T-helper 2 cell treated with Interferon-gamma antibody and Interleukin-4, amounts not matched to agents 5 μg/mL and 100 μg/mL, for 36 hours (primary cell): ENCODE data around the gene DCAKD.

Experiments
- DNase-seq: peaks from one replicate; pipeline ENCODE4 v3.0.0; 2021; ENCODE audit warnings: low spot score
- H3K27ac Mint-ChIP-seq: one replicate; pipeline ENCODE4 v1.8.0; 2021; ENCODE audit warnings: mild to moderate bottlenecking, mixed read lengths
- H3K27me3 Mint-ChIP-seq: one replicate; pipeline ENCODE4 v1.8.0; 2021; ENCODE audit warnings: low read depth, mixed read lengths
- H3K36me3 Mint-ChIP-seq: one replicate; pipeline ENCODE4 v1.8.0; 2021; ENCODE audit warnings: low read depth, mixed read lengths
- H3K4me1 Mint-ChIP-seq: one replicate; pipeline ENCODE4 v1.8.0; 2021; ENCODE audit warnings: low read depth, mixed read lengths
- H3K4me3 Mint-ChIP-seq: one replicate; pipeline ENCODE4 v1.8.0; 2022; ENCODE audit warnings: mild to moderate bottlenecking, moderate library complexity, mixed read lengths
- H3K9me3 Mint-ChIP-seq: one replicate; pipeline ENCODE4 v1.8.0; 2021; ENCODE audit warnings: mixed read lengths

The DCAKD gene, protein sequence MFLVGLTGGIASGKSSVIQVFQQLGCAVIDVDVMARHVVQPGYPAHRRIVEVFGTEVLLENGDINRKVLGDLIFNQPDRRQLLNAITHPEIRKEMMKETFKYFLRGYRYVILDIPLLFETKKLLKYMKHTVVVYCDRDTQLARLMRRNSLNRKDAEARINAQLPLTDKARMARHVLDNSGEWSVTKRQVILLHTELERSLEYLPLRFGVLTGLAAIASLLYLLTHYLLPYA

DNA sequence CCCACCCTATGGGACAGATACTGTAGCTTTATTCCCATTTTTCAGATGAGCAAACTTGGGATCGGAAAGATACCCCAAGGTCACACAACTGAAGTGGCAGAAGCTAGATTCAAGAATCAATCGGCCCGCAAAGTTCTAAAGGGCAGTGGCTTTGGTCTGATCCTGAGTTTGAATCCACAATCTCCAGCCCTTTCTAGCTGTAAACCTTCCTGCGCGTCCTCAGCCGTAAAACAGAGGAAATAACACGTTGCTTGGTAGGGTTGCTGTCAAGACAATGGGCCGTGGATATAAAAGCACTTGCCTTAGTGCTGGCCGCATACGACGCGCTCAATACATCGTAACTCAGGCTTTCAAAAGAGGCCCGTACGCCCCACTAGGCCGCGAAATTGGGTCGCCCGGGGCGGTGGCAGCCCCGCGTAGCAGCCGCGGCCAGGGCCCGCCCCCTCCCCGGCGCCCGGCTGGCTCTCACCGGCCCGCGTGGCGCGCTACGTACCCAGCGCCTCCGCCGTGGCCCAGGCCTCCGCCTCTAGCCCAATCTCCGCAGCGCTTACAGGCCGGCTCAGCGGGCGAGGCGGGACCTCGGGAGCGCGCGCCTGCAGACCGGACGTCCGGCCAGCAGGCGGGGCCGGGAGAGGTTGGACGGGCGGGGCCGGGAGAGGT lies at the start of gene DCAKD:
Gene DCAKD, minus strand, starts transcription at position 573 of the 660 bp plus-strand sequence. CDS start 16,747 bp downstream, outside the sequence.
- Mint-ChIP-seq H3K27ac (peak within 1 kb of the TSS; percentile 93), H3K9me3 (no peaks in the 10 kb centered on the region), H3K36me3 (peaks cover 29% of the 10 kb centered on the region), H3K4me1 (peaks cover 32% of the 10 kb centered on the region), H3K27me3 (no peaks in the 10 kb centered on the region), H3K4me3 (peak within 1 kb of the TSS; percentile 90)
- peak; percentile 95 for DNase-seq

DNA sequence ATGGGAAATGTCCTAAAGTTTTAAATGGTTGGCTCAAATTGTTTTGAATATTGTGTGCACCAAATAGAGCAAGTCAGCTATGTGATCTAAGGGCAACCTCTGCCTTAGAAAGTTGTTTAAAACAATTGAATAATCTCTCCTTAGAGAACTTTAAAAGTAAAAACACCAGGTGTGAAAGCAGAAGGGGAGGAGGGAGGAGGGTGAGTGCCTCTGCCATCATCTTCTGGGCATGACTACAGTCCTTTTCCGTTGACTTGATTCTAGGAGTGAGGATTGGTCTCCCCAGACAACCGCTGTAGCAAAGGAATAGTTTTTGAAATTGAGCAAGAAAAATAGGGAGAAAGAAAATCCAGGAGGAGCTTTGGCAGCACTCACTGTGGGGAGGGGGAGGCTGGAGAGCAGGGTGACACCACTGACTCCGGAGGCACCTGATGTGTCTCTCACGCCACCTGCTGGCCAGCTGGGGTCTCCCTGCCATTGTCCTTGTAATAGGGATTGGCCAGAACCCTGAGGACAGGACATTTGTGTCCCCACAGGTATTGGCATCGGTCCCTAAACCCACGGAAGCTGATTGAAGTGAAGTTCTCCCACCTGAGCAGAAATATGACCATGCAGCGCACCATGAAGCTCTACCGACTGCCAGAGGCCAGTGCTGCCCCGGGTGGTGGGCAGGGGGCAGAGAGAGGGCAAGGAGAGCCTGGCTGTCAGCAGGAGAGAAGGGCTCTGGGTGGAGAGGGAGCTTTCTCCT lies 47.6 kb upstream of the DCAKD start:
- Mint-ChIP-seq H3K36me3 (peaks cover 58% of the 10 kb centered on the region), H3K9me3 (no peaks in the 10 kb centered on the region), H3K4me3 (no peak overlapping the region), H3K27me3 (no peaks in the 10 kb centered on the region), H3K4me1 (no peaks in the 10 kb centered on the region), H3K27ac (no peak overlapping the region)
- peak; percentile 62 for DNase-seq

DNA sequence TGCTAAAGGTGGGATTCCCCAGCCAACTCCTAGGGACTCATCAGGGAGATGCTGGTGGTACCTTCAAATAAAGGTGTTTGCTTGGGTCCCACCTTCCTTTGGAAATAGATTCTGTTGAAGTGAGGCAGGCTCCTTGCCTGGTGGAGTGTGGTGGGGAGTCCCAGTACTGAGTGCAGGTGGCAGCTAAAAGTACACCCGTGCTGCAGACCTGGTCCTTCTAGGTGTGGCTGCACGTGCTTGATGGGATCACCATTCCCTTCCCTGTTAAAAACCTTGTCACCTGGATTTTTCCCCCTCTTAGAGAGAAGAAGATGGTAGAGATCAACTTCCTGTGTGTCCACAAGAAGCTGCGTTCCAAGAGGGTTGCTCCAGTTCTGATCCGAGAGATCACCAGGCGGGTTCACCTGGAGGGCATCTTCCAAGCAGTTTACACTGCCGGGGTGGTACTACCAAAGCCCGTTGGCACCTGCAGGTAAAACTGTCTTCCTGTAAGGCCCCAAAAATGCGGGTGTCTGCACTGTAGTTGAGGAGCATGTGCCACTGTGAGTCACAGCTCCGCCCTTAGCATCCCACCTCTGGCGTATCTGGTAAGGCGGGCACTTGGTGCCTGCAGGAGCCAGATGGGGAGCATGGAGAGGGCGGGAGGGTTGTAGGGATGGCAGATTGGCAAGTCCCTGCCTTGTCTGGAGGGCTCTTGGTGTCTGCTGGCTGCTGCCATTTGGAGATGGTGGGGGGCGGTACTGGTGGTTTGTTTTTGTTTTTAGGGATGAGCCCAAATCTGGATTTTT lies 46.8 kb upstream of the DCAKD start:
- peaks cover 58% of the 10 kb centered on the region for H3K36me3 Mint-ChIP-seq
- H3K27ac Mint-ChIP-seq: no peak overlapping the region
- H3K4me1 Mint-ChIP-seq: no peaks in the 10 kb centered on the region
- H3K4me3 Mint-ChIP-seq: no peak overlapping the region
- no peaks in the 10 kb centered on the region for H3K27me3 Mint-ChIP-seq
- no peaks in the 10 kb centered on the region for H3K9me3 Mint-ChIP-seq
- DNase-seq: no peak

DNA sequence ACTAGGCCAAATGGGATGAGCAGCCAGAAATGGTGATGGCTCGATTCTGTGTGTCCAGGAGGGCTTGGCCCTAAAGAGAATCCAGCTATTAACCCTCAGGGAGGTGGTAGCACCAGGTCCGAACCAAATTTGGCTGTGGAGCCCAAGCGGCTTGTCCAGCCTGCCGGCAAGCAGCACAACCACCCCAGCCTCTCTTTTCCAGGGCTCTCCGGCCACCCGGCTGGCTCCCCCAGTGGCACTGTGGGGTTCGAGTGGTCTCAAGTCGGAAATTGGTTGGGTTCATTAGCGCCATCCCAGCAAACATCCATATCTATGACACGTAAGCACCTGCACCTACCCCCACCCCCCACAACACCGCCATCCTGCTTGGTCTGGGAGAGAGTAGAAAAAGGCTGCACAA lies 45.5 kb upstream of the DCAKD start:
- Mint-ChIP-seq H3K27ac (no peak overlapping the region), H3K9me3 (no peaks in the 10 kb centered on the region)

DNA sequence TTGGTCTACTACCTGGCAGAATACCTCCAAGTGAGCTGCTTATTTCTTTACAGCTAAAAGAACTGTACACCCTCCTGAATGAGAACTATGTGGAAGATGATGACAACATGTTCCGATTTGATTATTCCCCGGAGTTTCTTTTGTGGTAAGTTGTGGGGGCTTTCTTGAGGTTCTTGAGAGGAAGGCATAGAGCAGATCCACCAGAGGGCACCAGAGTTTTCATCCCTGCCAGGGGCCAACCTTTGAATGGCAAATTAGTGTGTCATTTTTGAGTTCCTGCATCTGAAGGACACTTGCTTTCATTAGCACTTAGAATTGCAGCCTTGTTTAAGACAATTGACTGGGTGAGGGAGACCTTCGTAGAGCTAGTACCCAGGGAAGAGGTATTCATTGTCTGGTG lies 44.7 kb upstream of the DCAKD start:
- Mint-ChIP-seq H3K36me3 (peaks cover 58% of the 10 kb centered on the region), H3K27me3 (no peaks in the 10 kb centered on the region), H3K27ac (no peak overlapping the region), H3K4me3 (no peak overlapping the region), H3K9me3 (no peaks in the 10 kb centered on the region), H3K4me1 (no peaks in the 10 kb centered on the region)
- no peak for DNase-seq

More for the DNA sequence above, 45.5 kb upstream of the DCAKD start:
- peaks cover 56% of the 10 kb centered on the region for H3K36me3 Mint-ChIP-seq
- no peak overlapping the region for H3K4me3 Mint-ChIP-seq
- DNase-seq: no peak
- no peaks in the 10 kb centered on the region for H3K27me3 Mint-ChIP-seq
- H3K4me1 Mint-ChIP-seq: no peaks in the 10 kb centered on the region

DNA sequence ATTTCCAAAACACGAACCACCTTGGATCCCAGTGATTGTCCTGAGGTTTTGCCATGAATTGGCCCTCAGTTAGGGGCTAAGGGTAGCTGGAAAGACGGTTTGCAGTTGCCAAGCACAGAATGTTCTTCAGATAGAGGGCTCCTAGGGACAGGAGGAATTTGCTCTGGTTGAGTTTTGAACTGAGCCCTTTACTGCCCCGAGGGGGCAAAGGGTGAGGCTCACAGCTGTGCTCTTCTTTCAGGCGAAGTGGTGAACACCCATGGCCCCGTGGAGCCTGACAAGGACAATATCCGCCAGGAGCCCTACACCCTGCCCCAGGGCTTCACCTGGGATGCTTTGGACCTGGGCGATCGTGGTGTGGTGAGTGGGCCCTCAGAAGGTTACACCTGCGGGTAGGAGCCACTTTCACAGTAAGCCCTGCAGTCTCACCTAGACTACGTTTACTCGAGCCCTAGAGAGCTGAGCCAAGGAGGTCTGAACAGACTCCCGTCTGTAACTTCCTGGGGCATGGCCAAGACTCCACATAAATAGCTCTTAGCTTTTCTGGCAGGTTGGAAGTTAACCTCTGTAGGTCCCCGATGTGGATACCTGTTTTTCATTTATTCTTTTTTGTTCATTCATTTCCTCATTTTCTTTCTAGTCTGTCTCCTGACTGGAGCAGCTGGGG lies 42.1 kb upstream of the DCAKD start:
- Mint-ChIP-seq H3K4me3 (no peak overlapping the region), H3K36me3 (peaks cover 61% of the 10 kb centered on the region), H3K4me1 (no peaks in the 10 kb centered on the region), H3K27me3 (no peaks in the 10 kb centered on the region), H3K9me3 (no peaks in the 10 kb centered on the region), H3K27ac (no peak overlapping the region)
- no peak for DNase-seq

DNA sequence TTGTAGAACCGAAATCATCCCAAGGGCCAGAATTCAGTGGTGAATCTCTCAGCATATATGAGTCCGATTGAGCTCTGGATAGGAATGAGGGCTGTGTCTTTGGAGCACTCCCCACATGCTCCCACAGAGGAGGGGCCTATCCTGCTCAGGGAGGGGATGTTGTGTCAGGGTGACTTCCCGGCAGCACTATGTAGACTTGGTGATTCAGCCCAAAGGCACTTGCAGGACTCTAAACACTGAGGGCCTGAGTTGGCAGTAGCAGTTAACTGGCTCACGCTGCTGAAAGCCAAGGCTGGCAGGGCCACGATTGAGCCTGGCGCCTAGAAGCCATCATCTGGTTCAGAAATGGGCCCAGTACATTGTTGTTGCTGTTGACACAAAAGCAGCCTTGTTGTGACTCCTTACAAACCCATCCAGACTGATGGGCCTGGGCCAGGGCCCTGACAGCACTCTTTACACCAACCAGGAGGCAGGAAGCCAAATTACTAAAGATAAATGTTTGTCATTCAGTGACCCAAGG lies 41.5 kb upstream of the DCAKD start:
- no peak for DNase-seq
- Mint-ChIP-seq H3K27ac (no peak overlapping the region), H3K4me1 (no peaks in the 10 kb centered on the region), H3K4me3 (no peak overlapping the region), H3K27me3 (no peaks in the 10 kb centered on the region), H3K9me3 (no peaks in the 10 kb centered on the region), H3K36me3 (peaks cover 60% of the 10 kb centered on the region)

DNA sequence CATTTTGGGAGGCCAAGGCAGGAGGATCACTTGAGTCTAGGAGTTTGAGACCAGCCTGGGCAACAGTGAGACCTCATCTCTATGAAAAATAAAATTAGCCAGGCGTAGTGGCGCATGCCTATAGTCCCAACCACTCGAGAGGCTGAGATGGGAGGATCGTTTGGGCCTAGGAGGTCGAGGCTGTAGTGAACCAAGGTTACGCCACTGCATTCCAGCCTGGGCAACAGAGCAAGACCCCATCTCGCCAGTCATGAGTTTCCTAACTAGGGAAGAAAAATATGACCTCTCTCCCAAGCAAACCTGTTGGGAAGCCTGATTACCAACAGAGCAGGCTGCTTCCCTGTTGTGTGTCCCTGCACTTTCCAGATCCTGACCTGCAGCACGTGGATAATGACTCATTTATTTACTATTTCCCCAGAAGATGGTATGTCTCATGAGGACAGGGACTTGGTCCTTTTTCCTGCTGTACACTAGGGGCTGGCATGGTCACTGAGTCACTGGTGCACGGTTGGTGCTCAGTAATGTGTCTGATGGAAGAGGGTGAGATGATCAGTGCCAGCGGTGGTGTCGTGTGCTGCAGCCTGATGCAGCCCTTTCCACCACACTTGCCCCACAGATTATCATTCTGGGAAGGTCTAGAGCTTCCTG lies 40.5 kb upstream of the DCAKD start:
- DNase-seq: no peak
- Mint-ChIP-seq H3K4me3 (no peak overlapping the region), H3K27me3 (no peaks in the 10 kb centered on the region), H3K9me3 (no peaks in the 10 kb centered on the region), H3K4me1 (no peaks in the 10 kb centered on the region), H3K27ac (no peak overlapping the region), H3K36me3 (peaks cover 60% of the 10 kb centered on the region)

DNA sequence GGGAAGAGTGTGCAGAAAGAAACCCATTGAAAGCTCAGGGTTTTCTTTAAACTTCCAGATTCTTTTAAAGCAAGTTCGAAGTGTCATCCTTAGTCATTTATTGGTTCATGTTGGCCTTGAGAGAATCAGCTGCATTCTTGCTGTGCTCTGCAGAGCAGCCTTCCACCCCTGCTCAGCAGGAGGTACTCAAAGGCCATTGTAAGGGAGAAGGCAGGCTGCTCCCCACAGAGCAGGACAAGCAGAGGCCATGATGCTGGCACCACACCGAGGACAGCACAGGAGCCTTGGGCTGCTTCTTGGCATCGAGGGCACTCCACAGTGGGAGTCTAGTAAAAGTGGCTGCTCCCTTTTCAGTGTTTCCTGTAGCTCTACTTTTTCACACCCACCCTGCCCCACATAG lies 39.3 kb upstream of the DCAKD start:
- no peaks in the 10 kb centered on the region for H3K9me3 Mint-ChIP-seq
- H3K4me3 Mint-ChIP-seq: no peak overlapping the region
- H3K27me3 Mint-ChIP-seq: no peaks in the 10 kb centered on the region
- no peaks in the 10 kb centered on the region for H3K4me1 Mint-ChIP-seq
- H3K36me3 Mint-ChIP-seq: peaks cover 57% of the 10 kb centered on the region
- no peak for DNase-seq
- H3K27ac Mint-ChIP-seq: no peak overlapping the region

DNA sequence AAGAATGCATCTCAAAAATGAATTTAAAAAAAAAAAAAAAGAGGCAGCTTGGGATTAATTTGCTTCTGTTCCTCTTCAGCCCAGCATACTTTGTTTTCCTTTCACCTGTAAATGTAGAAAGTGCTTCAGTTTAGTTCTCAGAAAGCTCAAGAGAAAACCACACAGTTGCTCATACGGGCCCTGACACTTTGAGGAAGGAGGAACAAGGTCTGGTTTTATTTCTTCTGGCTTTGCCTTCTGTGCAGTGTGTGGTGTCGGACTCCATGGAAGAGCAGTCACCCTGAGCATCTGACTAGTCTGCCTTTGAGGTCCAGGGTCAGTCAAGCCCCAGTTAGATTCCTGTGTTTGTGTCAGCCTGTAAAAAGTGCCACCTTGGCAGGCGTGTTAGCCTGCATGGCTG lies 37.3 kb upstream of the DCAKD start:
- H3K4me3 Mint-ChIP-seq: no peak overlapping the region
- peaks cover 53% of the 10 kb centered on the region for H3K36me3 Mint-ChIP-seq
- H3K4me1 Mint-ChIP-seq: no peaks in the 10 kb centered on the region
- H3K27me3 Mint-ChIP-seq: no peaks in the 10 kb centered on the region
- no peak for DNase-seq
- no peaks in the 10 kb centered on the region for H3K9me3 Mint-ChIP-seq
- no peak overlapping the region for H3K27ac Mint-ChIP-seq

DNA sequence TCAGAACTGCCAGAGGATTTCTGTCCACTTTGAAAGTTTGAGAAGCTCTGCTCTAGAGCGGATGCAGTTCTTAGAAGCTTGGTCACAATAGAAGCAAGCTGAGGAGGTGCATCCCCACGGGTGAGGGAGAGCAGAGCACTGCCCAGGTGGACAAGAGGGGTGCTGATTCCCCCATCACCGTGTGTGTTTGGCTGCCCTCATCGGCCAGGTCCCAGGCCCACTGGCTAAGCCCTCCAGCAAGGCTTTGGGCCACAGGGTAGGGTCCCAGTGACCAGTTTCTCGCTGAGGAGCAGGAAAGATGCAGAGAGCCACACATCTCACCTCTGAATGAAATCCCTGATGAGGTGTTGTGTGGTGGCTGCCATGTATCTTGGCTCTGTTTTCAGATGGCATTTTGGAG lies 36.5 kb upstream of the DCAKD start:
- Mint-ChIP-seq H3K4me3 (no peak overlapping the region), H3K4me1 (no peaks in the 10 kb centered on the region), H3K9me3 (no peaks in the 10 kb centered on the region), H3K36me3 (peaks cover 48% of the 10 kb centered on the region), H3K27ac (no peak overlapping the region), H3K27me3 (no peaks in the 10 kb centered on the region)
- DNase-seq: no peak

DNA sequence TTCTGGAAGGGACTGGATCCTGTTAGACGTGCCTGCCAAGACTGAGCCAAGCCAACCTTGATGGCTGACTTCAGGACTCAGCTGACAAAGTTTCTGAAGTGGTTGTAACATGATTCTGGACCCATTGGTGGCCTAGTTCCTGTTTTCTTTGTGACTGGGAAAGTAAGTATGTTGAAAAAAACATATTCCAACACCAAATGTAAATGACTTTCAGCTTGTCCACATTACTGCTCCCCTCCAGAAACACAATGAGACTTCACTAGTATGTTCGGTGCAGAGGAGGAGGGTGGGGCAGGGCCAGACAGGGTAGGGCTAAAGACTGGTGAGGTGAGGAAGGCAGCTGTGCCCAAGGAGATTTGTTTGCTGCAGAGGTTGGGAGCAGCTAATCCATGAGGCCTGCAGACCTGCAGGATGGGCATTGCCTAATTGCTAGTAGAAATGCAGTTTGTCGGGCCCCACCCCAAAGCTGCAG lies 36.1 kb upstream of the DCAKD start:
- no peaks in the 10 kb centered on the region for H3K4me1 Mint-ChIP-seq
- H3K9me3 Mint-ChIP-seq: no peaks in the 10 kb centered on the region
- H3K4me3 Mint-ChIP-seq: no peak overlapping the region
- H3K27ac Mint-ChIP-seq: no peak overlapping the region
- H3K27me3 Mint-ChIP-seq: no peaks in the 10 kb centered on the region
- DNase-seq: no peak
- peaks cover 45% of the 10 kb centered on the region for H3K36me3 Mint-ChIP-seq
